Kidney epithelial cell (primary cell): ENCODE measurements around the gene HM13. TPM values are rescaled to one million over a fixed set of nuclear protein-coding genes. Genes with fewer than 3 reads are reported as not detected.
"Not testable (repeated sequence)": the region's sequence is repeated elsewhere in the genome, so short reads cannot be mapped to it uniquely, and the experiment has no call there.

ENCODE experiments used
- DNase-seq: peaks from one replicate; pipeline ENCODE4 v3.0.0-alpha.2; 2010; ENCODE audit warnings: low read depth
- H3K27me3 ChIP-seq: 2 replicates; pipeline ENCODE4 v1.6.0; 2011; ENCODE audit warnings: low read length; ENCODE audit not compliant: control insufficient read depth, insufficient read depth
- H3K36me3 ChIP-seq: 2 replicates; pipeline ENCODE4 v1.5.1; 2011; ENCODE audit warnings: low read length; ENCODE audit not compliant: control insufficient read depth, insufficient read depth
- H3K4me3 ChIP-seq: 2 replicates; pipeline ENCODE4 v1.5.1; 2011; ENCODE audit warnings: low read depth, mild to moderate bottlenecking, control low read depth, low read length
- total RNA-seq: library from RNA; depleted of rRNA; stranded (reverse); fragments of >200 nt; gene quantifications from 2 replicates; pipeline ENCODE4 v1.2.3, GENCODE V29; 2015
- TF ChIP-seq, protein P1 (sequence below): IDR thresholded peaks from 2 replicates; pipeline ENCODE4 v1.5.1; 2011; ENCODE audit warnings: mild to moderate bottlenecking, moderate library complexity, low read length, control low read depth, inconsistent platforms; ENCODE audit not compliant: insufficient read depth, poor library complexity, severe bottlenecking

Gene HM13
- total RNA-seq, 1 donor from 2014 or later, result 116 TPM

GRCh38 chr20:31542201-31542842 is 28.1 kb downstream of the HM13 start:
- Histone ChIP-seq H3K4me3 (no peak overlapping the region), H3K36me3 (no peaks in the 10 kb centered on the region), H3K27me3 (no peaks in the 10 kb centered on the region)
- TF ChIP-seq, protein P1, sequence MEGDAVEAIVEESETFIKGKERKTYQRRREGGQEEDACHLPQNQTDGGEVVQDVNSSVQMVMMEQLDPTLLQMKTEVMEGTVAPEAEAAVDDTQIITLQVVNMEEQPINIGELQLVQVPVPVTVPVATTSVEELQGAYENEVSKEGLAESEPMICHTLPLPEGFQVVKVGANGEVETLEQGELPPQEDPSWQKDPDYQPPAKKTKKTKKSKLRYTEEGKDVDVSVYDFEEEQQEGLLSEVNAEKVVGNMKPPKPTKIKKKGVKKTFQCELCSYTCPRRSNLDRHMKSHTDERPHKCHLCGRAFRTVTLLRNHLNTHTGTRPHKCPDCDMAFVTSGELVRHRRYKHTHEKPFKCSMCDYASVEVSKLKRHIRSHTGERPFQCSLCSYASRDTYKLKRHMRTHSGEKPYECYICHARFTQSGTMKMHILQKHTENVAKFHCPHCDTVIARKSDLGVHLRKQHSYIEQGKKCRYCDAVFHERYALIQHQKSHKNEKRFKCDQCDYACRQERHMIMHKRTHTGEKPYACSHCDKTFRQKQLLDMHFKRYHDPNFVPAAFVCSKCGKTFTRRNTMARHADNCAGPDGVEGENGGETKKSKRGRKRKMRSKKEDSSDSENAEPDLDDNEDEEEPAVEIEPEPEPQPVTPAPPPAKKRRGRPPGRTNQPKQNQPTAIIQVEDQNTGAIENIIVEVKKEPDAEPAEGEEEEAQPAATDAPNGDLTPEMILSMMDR, result no peak
- DNase-seq, result no peak

GRCh38 chr20:31542963-31543362 is 28.7 kb downstream of the HM13 start:
- TF ChIP-seq, protein P1, result no peak
- no peak for DNase-seq
- no peaks in the 10 kb centered on the region for H3K27me3 ChIP-seq
- H3K4me3 ChIP-seq, result no peak overlapping the region
- H3K36me3 ChIP-seq, result no peaks in the 10 kb centered on the region

- TF ChIP-seq, protein P1, result no peak
- Histone ChIP-seq H3K27me3 (no peaks in the 10 kb centered on the region), H3K4me3 (no peak overlapping the region), H3K36me3 (no peaks in the 10 kb centered on the region)
- DNase-seq, result no peak
Measured at GRCh38 chr20:31543966-31544598, 29.8 kb downstream of the HM13 start.

GRCh38 chr20:31544600-31544999 is 30.4 kb downstream of the HM13 start:
- H3K4me3 ChIP-seq, result no peak overlapping the region
- no peaks in the 10 kb centered on the region for H3K27me3 ChIP-seq
- H3K36me3 ChIP-seq, result no peaks in the 10 kb centered on the region
- TF ChIP-seq, protein P1, result no peak
- no peak for DNase-seq

GRCh38 chr20:31545621-31546040 is 31.4 kb downstream of the HM13 start:
- H3K36me3 ChIP-seq, DNase-seq, H3K27me3 ChIP-seq, H3K4me3 ChIP-seq: not testable (repeated sequence)

DNA sequence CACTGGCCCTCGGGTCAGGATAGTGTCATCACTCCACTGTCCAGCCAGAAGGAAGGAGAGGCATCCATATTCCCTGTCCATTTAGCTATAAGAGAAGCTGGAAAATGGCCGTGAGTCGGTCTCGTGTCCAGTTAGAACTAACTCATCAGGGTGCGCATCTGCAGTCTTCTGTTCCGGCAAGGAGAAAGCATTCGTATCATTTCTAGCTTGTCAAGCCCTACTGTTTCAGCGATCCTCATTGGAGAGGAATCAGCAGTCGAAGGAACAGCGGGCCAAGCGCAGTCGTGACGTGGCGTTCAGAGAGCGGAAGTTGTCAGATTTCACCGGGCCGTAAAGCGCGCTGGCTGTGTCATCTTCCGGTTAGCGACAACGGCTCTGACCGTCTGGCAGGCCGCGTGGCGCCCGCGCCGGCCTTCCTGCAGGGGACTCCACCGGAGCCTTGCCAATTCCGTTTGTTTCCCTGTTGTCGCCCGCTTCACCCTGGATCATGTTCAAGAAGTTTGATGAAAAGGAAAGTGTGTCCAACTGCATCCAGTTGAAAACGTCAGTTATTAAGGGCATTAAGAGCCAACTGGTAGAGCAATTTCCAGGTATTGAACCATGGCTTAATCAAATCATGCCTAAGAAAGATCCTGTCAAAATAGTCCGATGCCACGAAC is 32.9 kb downstream of the HM13 start:
- DNase-seq, result no peak
- Histone ChIP-seq H3K4me3 (peak overlapping the region; percentile 43), H3K36me3 (no peaks in the 10 kb centered on the region), H3K27me3 (no peaks in the 10 kb centered on the region)
- TF ChIP-seq, protein P1, result no peak
